K562 (cell line): ENCODE data around the gene N4BP2L1. TPM values are rescaled to one million over a fixed set of nuclear protein-coding genes. Genes with fewer than 3 reads are reported as not detected.

ENCODE experiments used
- ATAC-seq: fragments of 200-7000 bp; cut with Tn5 transposase; 3 replicates; pipeline ENCODE4 v1.9.1; 2020; ENCODE audit warnings: moderate library complexity
- BruUV-seq: library from RNA; stranded (reverse); fragments of 400-500 nt; replicated peaks from 2 replicates; lab custom pipeline; 2021; lab: Mats Ljungman, UMichigan
- CTCF ChIA-PET: fragments of 300-600 bp; formaldehyde crosslinking; extraction: SDS; loops from one replicate; lab custom pipeline; 2021; ENCODE audit warnings: low intra/inter-chr PET ratio; lab: Yijun Ruan, JAX
- POLR2A ChIA-PET: fragments of 300-600, 350-650 bp; sonication (Branson Sonifier 250); formaldehyde crosslinking; extraction: SDS; loops from one replicate; lab custom pipeline; 2021; ENCODE audit warnings: antibody characterized with exemption, inconsistent platforms; lab: Yijun Ruan, JAX
- DNase-seq, 4 experiments: peaks; one replicate each; pipeline versions ENCODE4 v3.0.0 to v3.0.0-alpha.2; 2011 to 2018; ENCODE audit warnings: low spot score in 3 of 4, mixed read lengths in 3 of 4; ENCODE audit errors: extremely low read depth in 1 of 4
- FAIRE-seq: peaks from 2 replicates; lab custom pipeline; 2011; peaks lifted over from hg19 to GRCh38; lab: Jason Lieb, UNC
- H2AFZ ChIP-seq: 2 replicates; pipeline ENCODE4 v1.6.0; 2011; ENCODE audit warnings: low read depth, low read length, control low read depth, inconsistent platforms
- H3K27ac ChIP-seq: fragments of 200-600 bp; 3 replicates; pipeline ENCODE4 v1.8.0; 2011; ENCODE audit warnings: low read depth, mild to moderate bottlenecking, control low read depth, inconsistent platforms, low read length, moderate library complexity, mixed read lengths; ENCODE audit errors: extremely low read depth
- H3K27me3 ChIP-seq, 2 experiments: fragments of 300-600 bp in 1 of 2; 2 replicates in 1 of 2; 3 replicates in 1 of 2; pipeline versions ENCODE4 v1.6.0 to v1.8.0; 2011; ENCODE audit warnings: inconsistent platforms in 2 of 2, low read length in 2 of 2, mild to moderate bottlenecking in 1 of 2, mixed read lengths in 1 of 2, moderate library complexity in 1 of 2; ENCODE audit not compliant: control insufficient read depth in 2 of 2, insufficient read depth in 2 of 2
- H3K36me3 ChIP-seq: fragments of 300-600 bp; 3 replicates; pipeline ENCODE4 v1.8.0; 2011; ENCODE audit warnings: mild to moderate bottlenecking, low read length, inconsistent platforms; ENCODE audit not compliant: control insufficient read depth, insufficient read depth
- H3K4me1 ChIP-seq, 2 experiments: fragments of 200-600 bp in 1 of 2; replicated peaks in 1 of 2; 2 replicates in 1 of 2; 3 replicates in 1 of 2; pipeline versions ENCODE4 v1.5.1 to v1.8.0; 2011; ENCODE audit warnings: inconsistent platforms in 2 of 2, low read length in 2 of 2, mild to moderate bottlenecking in 1 of 2, mixed read lengths in 1 of 2, moderate library complexity in 1 of 2; ENCODE audit not compliant: control insufficient read depth in 2 of 2, insufficient read depth in 2 of 2
- H3K4me2 ChIP-seq: 2 replicates; pipeline ENCODE4 v1.6.1; 2011; ENCODE audit warnings: low read length, control low read depth, inconsistent platforms, mixed read lengths; ENCODE audit not compliant: insufficient read depth
- H3K4me3 ChIP-seq: fragments of 200-600 bp; sonication (generic), shearing (Covaris generic); 2 replicates; pipeline ENCODE4 v1.5.1; 2016; ENCODE audit warnings: control low read depth, inconsistent platforms
- H3K79me2 ChIP-seq: fragments of 200-600 bp; 3 replicates; pipeline ENCODE4 v1.8.0; 2011; ENCODE audit warnings: low read length, inconsistent platforms; ENCODE audit not compliant: control insufficient read depth, insufficient read depth
- H3K9ac ChIP-seq, 2 experiments: 2 replicates each; pipeline versions ENCODE4 v1.6.0 to v1.6.1; 2011; ENCODE audit warnings: low read depth in 2 of 2, low read length in 2 of 2, control low read depth in 1 of 2, inconsistent platforms in 1 of 2, mild to moderate bottlenecking in 1 of 2, mixed read lengths in 1 of 2; ENCODE audit not compliant: insufficient read depth in 1 of 2
- H3K9me1 ChIP-seq: one replicate; pipeline ENCODE4 v1.6.0; 2011; ENCODE audit warnings: inconsistent platforms, mild to moderate bottlenecking, low read length, moderate library complexity; ENCODE audit not compliant: control insufficient read depth, insufficient read depth
- H3K9me3 ChIP-seq: replicated peaks from 2 replicates; pipeline ENCODE4 v1.5.1; 2011; ENCODE audit warnings: low read depth, low read length, inconsistent platforms; ENCODE audit not compliant: control insufficient read depth, insufficient read depth
- H4K20me1 ChIP-seq: replicated peaks from 2 replicates; pipeline ENCODE4 v1.6.1; 2011; ENCODE audit warnings: low read length, inconsistent platforms, mixed read lengths; ENCODE audit not compliant: control insufficient read depth, insufficient read depth
- ARID1B ChIP-seq: fragments of 450-650 bp; IDR thresholded peaks from 2 replicates; pipeline ENCODE4 v1.6.1; 2016; ENCODE audit warnings: antibody characterized with exemption, mild to moderate bottlenecking, inconsistent platforms
- ATF1 ChIP-seq, 2 experiments: fragments of 450-650 bp in 1 of 2; IDR thresholded peaks; 2 replicates each; pipeline ENCODE4 v1.6.1; 2016; ENCODE audit warnings: missing compliant biosample characterization in 1 of 2, missing genetic modification characterization in 1 of 2
- CBFA2T2 ChIP-seq: fragments of 450-650 bp; conservative IDR thresholded peaks from 2 replicates; pipeline ENCODE4 v1.6.1; 2017; ENCODE audit warnings: mild to moderate bottlenecking
- CBFA2T3 ChIP-seq: fragments of 450-650 bp; IDR thresholded peaks from 2 replicates; pipeline ENCODE4 v1.6.1; 2017
- CREBBP ChIP-seq: IDR thresholded peaks from one replicate; pipeline ENCODE4 v1.6.1; 2012; ENCODE audit warnings: low read depth, mild to moderate bottlenecking, control low read depth, inconsistent platforms, low read length
- FOXK2 ChIP-seq, 2 experiments: fragments of 450-650 bp; IDR thresholded peaks in 1 of 2; conservative IDR thresholded peaks in 1 of 2; 2 replicates each; pipeline ENCODE4 v1.6.1; 2016; ENCODE audit warnings: low read depth in 2 of 2, mild to moderate bottlenecking in 1 of 2
- FOXM1 ChIP-seq, 2 experiments: fragments of 450-650 bp in 1 of 2; sonication (generic) in 1 of 2; formaldehyde crosslinking in 1 of 2; IDR thresholded peaks; 2 replicates each; pipeline versions ENCODE4 v1.6.1 to v1.9.0; 2017 to 2022; ENCODE audit warnings: low read depth in 2 of 2, mild to moderate bottlenecking in 2 of 2, missing genetic modification reagents in 1 of 2, moderate library complexity in 1 of 2
- PML ChIP-seq: IDR thresholded peaks from 2 replicates; pipeline ENCODE4 v1.6.1; 2012; ENCODE audit warnings: low read length, inconsistent platforms
- RFX7 ChIP-seq: fragments of 250-450 bp; sonication (Bioruptor Pico); IDR thresholded peaks from 2 replicates; pipeline ENCODE4 v1.5.1; 2021; ENCODE audit warnings: mild to moderate bottlenecking
- TAF7 ChIP-seq: fragments of 450-650 bp; IDR thresholded peaks from 2 replicates; pipeline ENCODE4 v1.6.1; 2016; ENCODE audit warnings: missing genetic modification characterization, missing compliant biosample characterization
- TAL1 ChIP-seq: fragments of 450-650 bp; IDR thresholded peaks from 2 replicates; pipeline ENCODE4 v1.6.1; 2016; ENCODE audit warnings: mild to moderate bottlenecking
- ZNF780A ChIP-seq: fragments of 250-450 bp; sonication (Bioruptor Pico); IDR thresholded peaks from 2 replicates; pipeline ENCODE4 v1.5.0; 2021; ENCODE audit warnings: mild to moderate bottlenecking
- WGBS: fragments of 100-300 bp; shearing (Covaris generic); methylation state at CpG from one replicate; pipeline ENCODE4 v1.1.6; 2016; ENCODE audit warnings: low coverage, mixed read lengths; ENCODE audit not compliant: insufficient coverage; ENCODE audit errors: missing lambda C conversion rate; 5-methylcytosine and 5-hydroxymethylcytosine counted together
- in situ Hi-C: fragments of 300-500 bp; cut with MboI; formaldehyde crosslinking; loops from 4 replicates; pipeline ENCODE4 v1.15.0; 2018; ENCODE audit warnings: inconsistent platforms, mixed read lengths
- intact Hi-C: fragments of 100-400 bp; cut with micrococcal nuclease; formaldehyde crosslinking; loops from 2 replicates; pipeline ENCODE4 v1.14.2; 2022
- polyA plus RNA-seq, 8 experiments: library from polyadenylated mRNA; depleted of rRNA in 4 of 8; stranded (reverse) in 5 of 8; unstranded in 3 of 8; fragments of >200 nt; fragmentation: Nextera tagmentation in 2 of 8; fragmentation: Illumina TruSeq in 1 of 8; extraction: Ambion mirVana in 2 of 8; extraction: Trizol in 1 of 8; gene quantifications; 2 replicates each; pipeline versions ENCODE4 v1.2.1 to v1.2.3, GENCODE V29; 2011 to 2014; ENCODE audit warnings: inconsistent platforms in 1 of 8, missing spikeins in 1 of 8
- total RNA-seq, 7 experiments: library from RNA; depleted of rRNA in 6 of 7; stranded (reverse); fragments of >200 nt in 6 of 7; fragmentation: Illumina TruSeq in 2 of 7; extraction: Trizol in 2 of 7; gene quantifications; 2 replicates each; pipeline versions ENCODE4 v1.2.1 to v1.2.3, GENCODE V29; 2011 to 2021; ENCODE audit warnings: low replicate concordance in 1 of 7
- TF ChIP-seq, protein P1 (sequence below): conservative IDR thresholded peaks from 2 replicates; pipeline ENCODE4 v1.6.1; 2011; ENCODE audit warnings: low read depth, mild to moderate bottlenecking, low read length; ENCODE audit not compliant: control insufficient read depth

The N4BP2L1 gene
- total and polyA plus RNA-seq, 9 of the 15 experiments (the other 6 are each of a cell fraction or from before 2014, with no cell fraction given) = 0.06 to 0.33 (median 0.15) TPM; not detected in 1

DNA sequence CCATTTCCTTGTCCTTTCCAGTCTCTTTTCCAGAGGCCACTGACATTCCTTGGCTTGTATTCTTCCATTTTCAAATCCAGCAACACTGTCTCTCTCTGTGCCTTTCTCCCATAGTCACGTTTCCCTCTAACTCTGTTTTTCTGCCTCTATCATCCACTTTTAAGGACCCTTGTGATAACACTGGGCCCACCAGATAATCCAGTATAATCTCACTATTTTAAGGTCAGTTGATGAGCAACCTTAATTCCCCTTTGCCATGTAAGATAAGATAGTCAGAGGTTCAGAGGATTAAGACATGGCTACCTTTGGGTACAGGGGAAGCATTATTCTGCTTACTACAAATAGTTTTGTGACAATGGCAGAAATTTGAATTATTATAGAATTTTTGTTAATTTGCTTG, 45.7 kb upstream of the N4BP2L1 start:
- H4K20me1 ChIP-seq = no peaks in the 10 kb centered on the region
- FAIRE-seq (no peak), ATAC-seq (no peak), DNase-seq (no peak)
- ChIA-PET POLR2A (no interaction called here), CTCF (no interaction called here)
- H3K27ac ChIP-seq = no peak overlapping the region
- H3K4me2 ChIP-seq = no peak overlapping the region; the same call in 1 of the 2 replicates
- BruUV-seq = no TSS peak
- H3K27me3 ChIP-seq = no peaks in the 10 kb centered on the region
- in situ Hi-C loops = no loop called here
- 13% methylated on average over 1 of the region's 1 CpG for whole genome bisulfite sequencing
- intact Hi-C loops = no loop called here
- H3K36me3 ChIP-seq = no peaks in the 10 kb centered on the region
- no peaks in the 10 kb centered on the region for H3K79me2 ChIP-seq
- H2AFZ ChIP-seq = peak overlapping the region; percentile 44
- H3K9me1 ChIP-seq = peaks cover 3% of the 10 kb centered on the region
- no peak overlapping the region for H3K9ac ChIP-seq
- no peaks in the 10 kb centered on the region for H3K9me3 ChIP-seq
- no peak overlapping the region for H3K4me3 ChIP-seq
- peaks cover 16 to 34% of the 10 kb centered on the region in 2 experiments; a peak in 4 of 5 replicates for H3K4me1 ChIP-seq
- no peak for TF ChIP-seq RFX7
- TF ChIP-seq TAF7 (tag) = no peak
- peak; percentile 20; the same call in 1 of the 2 replicates for TF ChIP-seq TAL1
- TF ChIP-seq ARID1B = peak; percentile 43; the same call in 1 of the 2 replicates
- no peak for TF ChIP-seq PML
- no peak for TF ChIP-seq FOXK2 (conservative IDR thresholded peaks at IDR 0.05 in 1 of 2, IDR thresholded peaks at IDR 0.05 in 1 of 2; ENCODE audit: low read depth in 2 of 2)
- no peak for TF ChIP-seq ATF1 (CRISPR knock-in tag; IDR thresholded peaks at IDR 0.05)
- TF ChIP-seq ATF1 (tag; IDR thresholded peaks at IDR 0.05) = no peak
- TF ChIP-seq, protein P1, sequence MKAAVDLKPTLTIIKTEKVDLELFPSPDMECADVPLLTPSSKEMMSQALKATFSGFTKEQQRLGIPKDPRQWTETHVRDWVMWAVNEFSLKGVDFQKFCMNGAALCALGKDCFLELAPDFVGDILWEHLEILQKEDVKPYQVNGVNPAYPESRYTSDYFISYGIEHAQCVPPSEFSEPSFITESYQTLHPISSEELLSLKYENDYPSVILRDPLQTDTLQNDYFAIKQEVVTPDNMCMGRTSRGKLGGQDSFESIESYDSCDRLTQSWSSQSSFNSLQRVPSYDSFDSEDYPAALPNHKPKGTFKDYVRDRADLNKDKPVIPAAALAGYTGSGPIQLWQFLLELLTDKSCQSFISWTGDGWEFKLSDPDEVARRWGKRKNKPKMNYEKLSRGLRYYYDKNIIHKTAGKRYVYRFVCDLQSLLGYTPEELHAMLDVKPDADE = no peak
- TF ChIP-seq CREBBP = no peak
- TF ChIP-seq CBFA2T2 = peak; percentile 44
- no peak for TF ChIP-seq FOXM1 (IDR thresholded peaks at IDR 0.05; ENCODE audit: low read depth)
- no peak for TF ChIP-seq FOXM1 (CRISPR knock-in tag; IDR thresholded peaks at IDR 0.05; ENCODE audit: low read depth)
- TF ChIP-seq CBFA2T3 = peak; percentile 68
- no peak for TF ChIP-seq ZNF780A (CRISPR knock-in tag)
